Epithelial cell of prostate (primary cell): ENCODE data around the gene ARV1.
"Not testable (repeated sequence)": the region's sequence is repeated elsewhere in the genome, so short reads cannot be mapped to it uniquely, and the experiment has no call there.

Experiments
- DNase-seq: peaks from one replicate; pipeline ENCODE4 v3.0.0-alpha.2; 2011; ENCODE audit warnings: low read depth, low spot score
- H3K27ac ChIP-seq: fragments of 450-650 bp; 2 replicates; pipeline ENCODE4 v1.5.1; 2017; ENCODE audit warnings: mild to moderate bottlenecking

Gene ARV1

GRCh38 chr1:231016234-231016633 lies 37.3 kb downstream of the ARV1 start:
- H3K27ac ChIP-seq, result peak overlapping the region; percentile 76
- DNase-seq, result peak; percentile 34

GRCh38 chr1:231016966-231017365 lies 38.1 kb downstream of the ARV1 start:
- peak overlapping the region; percentile 76 for H3K27ac ChIP-seq
- DNase-seq, result peak; percentile 60

- peak overlapping the region; percentile 9 for H3K27ac ChIP-seq
- no peak for DNase-seq
These were observed 40.8 kb downstream of the ARV1 start for GRCh38 chr1:231019711-231020110.

GRCh38 chr1:231020139-231020601 lies 41.3 kb downstream of the ARV1 start:
- H3K27ac ChIP-seq, result peak overlapping the region; percentile 38
- no peak for DNase-seq

- H3K27ac ChIP-seq, result peak overlapping the region; percentile 38
- no peak for DNase-seq
These were observed 41.9 kb downstream of the ARV1 start for GRCh38 chr1:231020816-231021215.

- no peak for DNase-seq
- no peak overlapping the region for H3K27ac ChIP-seq
These were observed 42.7 kb downstream of the ARV1 start for GRCh38 chr1:231021540-231022031.

- not testable (repeated sequence) for H3K27ac ChIP-seq, DNase-seq
These were observed 43.6 kb downstream of the ARV1 start for GRCh38 chr1:231022543-231022942.

- DNase-seq, result no peak
- no peak overlapping the region for H3K27ac ChIP-seq
These were observed 44.3 kb downstream of the ARV1 start for GRCh38 chr1:231023150-231023549.

- no peak overlapping the region for H3K27ac ChIP-seq
- DNase-seq, result no peak
These were observed 47.7 kb downstream of the ARV1 start for GRCh38 chr1:231026576-231026975.

GRCh38 chr1:231027136-231027925 lies 48.4 kb downstream of the ARV1 start:
- DNase-seq, result no peak
- H3K27ac ChIP-seq, result no peak overlapping the region

GRCh38 chr1:231027971-231028370 lies 49.1 kb downstream of the ARV1 start:
- DNase-seq, result no peak

GRCh38 chr1:231028682-231029081 lies 49.8 kb downstream of the ARV1 start:
- DNase-seq, result no peak
- H3K27ac ChIP-seq, result no peak overlapping the region

More at GRCh38 chr1:231027971-231028370, 49.1 kb downstream of the ARV1 start:
- H3K27ac ChIP-seq, result no peak overlapping the region

- not testable (repeated sequence) for H3K27ac ChIP-seq, DNase-seq
These were observed 50.4 kb downstream of the ARV1 start for GRCh38 chr1:231029247-231029646.

- H3K27ac ChIP-seq, result no peak overlapping the region
- DNase-seq, result no peak
These were observed 50.9 kb downstream of the ARV1 start for GRCh38 chr1:231029841-231030240.

GRCh38 chr1:231032963-231033362 lies 54.1 kb downstream of the ARV1 start:
- H3K27ac ChIP-seq, result no peak overlapping the region
- DNase-seq, result no peak

- DNase-seq, result no peak
- H3K27ac ChIP-seq, result no peak overlapping the region
These were observed 56.9 kb downstream of the ARV1 start for GRCh38 chr1:231035799-231036198.

- DNase-seq, result no peak
- H3K27ac ChIP-seq, result no peak overlapping the region
These were observed 57.5 kb downstream of the ARV1 start for GRCh38 chr1:231036416-231036815.

GRCh38 chr1:231037585-231038517 lies 59.0 kb downstream of the ARV1 start:
- H3K27ac ChIP-seq, result no peak overlapping the region
- no peak for DNase-seq

- no peak overlapping the region for H3K27ac ChIP-seq
- no peak for DNase-seq
These were observed 60.5 kb downstream of the ARV1 start for GRCh38 chr1:231039161-231040018.
